ENCODE results near the gene SHOX. TPM values are rescaled to one million over a fixed set of nuclear protein-coding genes. Genes with fewer than 3 reads are reported as not detected.
"Not testable (repeated sequence)": the region's sequence is repeated elsewhere in the genome, so short reads cannot be mapped to it uniquely, and the experiment has no call there.

The SHOX gene
- total and polyA plus RNA-seq, 7 donors: 0.06 to 0.60 (median 0.32) TPM; not detected in 3

- intact Hi-C loops (cut with DNase I): no loop called here
- Histone ChIP-seq H3K4me3 (peak overlapping the region in 1 of 4 donors; percentile 10), H3K27me3 (peaks cover 16 to 56% (median 29%) of the 10 kb centered on the region in 3 donors), H3K9me3 (no peaks in the 10 kb centered on the region), H3K4me1 (peaks cover 0 to 12% (median 5%) of the 10 kb centered on the region in 4 donors), H3K36me3 (no peaks in the 10 kb centered on the region), H3K27ac (no peak overlapping the region)
- 4 to 16% methylated on average over 50 of the region's 50 CpGs for WGBS, 2 donors
- TF ChIP-seq POLR2A (IDR thresholded peaks at IDR 0.05): no peak
- DNase-seq: no peak
These were observed 6.8 kb upstream of the SHOX start for GRCh38 chrX:623599-624315.

- intact Hi-C loops (cut with DNase I): no loop called here
These were observed 5.4 kb upstream of the SHOX start for GRCh38 chrX:625137-625691.

GRCh38 chrX:626047-626446 lies 4.5 kb upstream of the SHOX start:
- WGBS, 2 donors: 33 to 42% methylated on average over 2 of the region's 2 CpGs
- intact Hi-C loops (cut with DNase I): not testable (repeated sequence)

More at GRCh38 chrX:625137-625691, 5.4 kb upstream of the SHOX start:
- Histone ChIP-seq H3K27ac (no peak overlapping the region), H3K4me1 (peaks cover 0 to 12% (median 5%) of the 10 kb centered on the region in 4 donors), H3K9me3 (no peaks in the 10 kb centered on the region), H3K4me3 (no peak overlapping the region), H3K27me3 (peaks cover 9 to 54% (median 25%) of the 10 kb centered on the region in 3 donors), H3K36me3 (no peaks in the 10 kb centered on the region)
- TF ChIP-seq POLR2AphosphoS5 (IDR thresholded peaks at IDR 0.05) (no peak), EP300 (IDR thresholded peaks at IDR 0.05) (no peak), POLR2A (IDR thresholded peaks at IDR 0.05) (no peak), CTCF (IDR thresholded peaks at IDR 0.05) (no peak)
- 11 to 18% methylated on average over 12 of the region's 12 CpGs for WGBS, 2 donors
- DNase-seq: no peak

GRCh38 chrX:626745-627509 lies 3.7 kb upstream of the SHOX start:
- intact Hi-C loops (cut with DNase I): no loop called here

More at GRCh38 chrX:626047-626446, 4.5 kb upstream of the SHOX start:
- H3K27me3 ChIP-seq: peaks cover 9 to 57% (median 33%) of the 10 kb centered on the region in 3 donors
- H3K4me1 ChIP-seq: peaks cover 0 to 12% (median 5%) of the 10 kb centered on the region in 4 donors
- H3K36me3 ChIP-seq, H3K27ac ChIP-seq, H3K4me3 ChIP-seq, DNase-seq, H3K9me3 ChIP-seq: not testable (repeated sequence)

GRCh38 chrX:627510-627981 lies 3.0 kb upstream of the SHOX start:
- Histone ChIP-seq H3K27ac (no peak overlapping the region), H3K36me3 (no peaks in the 10 kb centered on the region), H3K4me3 (no peak overlapping the region), H3K4me1 (peaks cover 0 to 12% (median 5%) of the 10 kb centered on the region in 4 donors), H3K9me3 (no peaks in the 10 kb centered on the region), H3K27me3 (peaks cover 15 to 64% (median 47%) of the 10 kb centered on the region in 3 donors)
- intact Hi-C loops (cut with DNase I): no loop called here
- no peak for TF ChIP-seq EP300 (IDR thresholded peaks at IDR 0.05)
- no peak for TF ChIP-seq CTCF (IDR thresholded peaks at IDR 0.05)
- no peak for TF ChIP-seq POLR2AphosphoS5 (IDR thresholded peaks at IDR 0.05)
- no peak for TF ChIP-seq POLR2A (IDR thresholded peaks at IDR 0.05)
- 9 to 19% methylated on average over 15 of the region's 15 CpGs for WGBS, 2 donors
- peak; percentile 38 for DNase-seq

More at GRCh38 chrX:626745-627509, 3.7 kb upstream of the SHOX start:
- no peak overlapping the region for H3K4me3 ChIP-seq
- H3K9me3 ChIP-seq: no peaks in the 10 kb centered on the region
- peaks cover 0 to 12% (median 5%) of the 10 kb centered on the region in 4 donors for H3K4me1 ChIP-seq
- H3K27me3 ChIP-seq: peaks cover 11 to 62% (median 42%) of the 10 kb centered on the region in 3 donors
- peak; percentile 10 for DNase-seq
- H3K36me3 ChIP-seq: no peaks in the 10 kb centered on the region
- H3K27ac ChIP-seq: no peak overlapping the region
- 4 to 8% methylated on average over 13 of the region's 13 CpGs for WGBS, 2 donors
- TF ChIP-seq POLR2A (IDR thresholded peaks at IDR 0.05): no peak
- no peak for TF ChIP-seq EP300 (IDR thresholded peaks at IDR 0.05)
- TF ChIP-seq POLR2AphosphoS5 (IDR thresholded peaks at IDR 0.05): no peak
- no peak for TF ChIP-seq CTCF (IDR thresholded peaks at IDR 0.05)

Data from sigmoid colon (tissue), 7 donors.